ENCODE measurements around the gene TSC22D3.

The TSC22D3 gene

DNA sequence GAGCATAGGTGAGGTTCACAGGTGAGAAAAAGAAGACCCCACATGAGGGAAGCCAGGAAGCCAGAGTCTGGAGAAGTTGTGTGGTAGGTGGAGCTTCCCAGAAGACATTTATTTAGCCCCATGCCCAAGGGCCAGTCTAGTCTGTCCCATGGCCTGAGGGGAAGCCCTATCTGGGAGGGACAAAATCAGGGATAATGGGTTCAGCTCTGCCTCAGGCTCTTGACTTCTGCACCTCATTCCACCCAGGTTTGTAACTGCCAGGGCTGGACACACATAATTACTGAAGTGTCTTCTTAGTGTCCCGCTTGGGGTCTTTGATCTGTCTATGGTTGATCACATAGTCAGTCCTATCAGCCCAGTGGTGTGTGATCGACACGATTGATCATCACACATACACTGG lies 36.0 kb downstream of the TSC22D3 start:
- TF ChIP-seq POLR2AphosphoS5 (IDR thresholded peaks at IDR 0.05; ENCODE audit: low read depth, low read length) (no peak), POLR2A (IDR thresholded peaks at IDR 0.05; ENCODE audit: low read depth, low read length) (no peak), TAF1 (IDR thresholded peaks at IDR 0.05; ENCODE audit: borderline replicate concordance, low read depth, low read length) (no peak)
- FAIRE-seq (no peak), DNase-seq (ENCODE audit: insufficient read length) (no peak)

DNA sequence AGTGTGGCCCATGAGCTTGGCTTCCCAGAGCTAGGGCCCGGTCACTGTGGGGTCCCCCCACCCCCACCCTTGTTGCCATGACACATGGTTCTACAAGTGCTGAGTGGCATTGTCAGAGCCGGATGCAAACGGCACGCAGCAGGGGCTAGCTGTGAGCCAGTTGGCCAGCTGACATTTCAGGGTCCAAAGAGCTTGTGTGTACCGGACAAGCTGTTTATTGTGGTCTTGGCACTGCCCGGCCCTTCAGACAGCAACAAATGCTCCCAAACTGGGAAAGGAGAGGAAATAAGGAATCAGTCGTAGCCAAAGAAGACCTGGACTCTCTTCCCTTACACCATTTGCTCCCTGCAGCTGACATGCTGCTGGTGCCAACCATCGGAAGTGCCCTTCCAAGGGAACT lies 36.8 kb downstream of the TSC22D3 start:
- FAIRE-seq (no peak), DNase-seq (ENCODE audit: insufficient read length) (no peak)
- TF ChIP-seq POLR2A (IDR thresholded peaks at IDR 0.05; ENCODE audit: low read depth, low read length) (no peak), TAF1 (IDR thresholded peaks at IDR 0.05; ENCODE audit: borderline replicate concordance, low read depth, low read length) (no peak), POLR2AphosphoS5 (IDR thresholded peaks at IDR 0.05; ENCODE audit: low read depth, low read length) (no peak)

DNA sequence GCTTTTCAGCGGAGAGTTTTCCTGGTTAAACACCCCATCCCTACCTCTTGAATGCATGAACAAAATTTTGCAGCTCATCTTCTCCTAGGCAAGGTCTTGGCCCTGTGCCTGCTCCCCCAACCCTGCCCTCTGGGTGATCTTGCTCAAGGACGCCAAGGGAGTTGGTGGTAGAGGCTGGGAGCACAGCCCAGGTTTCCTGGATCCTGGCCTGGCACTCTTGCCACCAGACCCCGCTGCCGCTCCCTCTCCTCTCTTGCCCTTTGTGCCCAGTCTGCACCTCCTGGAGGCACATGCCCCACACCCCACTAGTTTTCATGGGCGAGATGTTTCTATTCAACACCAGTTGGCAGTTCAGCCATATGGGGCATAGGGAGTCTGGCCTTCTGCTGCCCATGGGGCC lies 37.3 kb downstream of the TSC22D3 start:
- FAIRE-seq = no peak
- DNase-seq (ENCODE audit: insufficient read length) = no peak
- no peak for TF ChIP-seq POLR2AphosphoS5 (IDR thresholded peaks at IDR 0.05; ENCODE audit: low read depth, low read length)
- no peak for TF ChIP-seq POLR2A (IDR thresholded peaks at IDR 0.05; ENCODE audit: low read depth, low read length)
- no peak for TF ChIP-seq TAF1 (IDR thresholded peaks at IDR 0.05; ENCODE audit: borderline replicate concordance, low read depth, low read length)

DNA sequence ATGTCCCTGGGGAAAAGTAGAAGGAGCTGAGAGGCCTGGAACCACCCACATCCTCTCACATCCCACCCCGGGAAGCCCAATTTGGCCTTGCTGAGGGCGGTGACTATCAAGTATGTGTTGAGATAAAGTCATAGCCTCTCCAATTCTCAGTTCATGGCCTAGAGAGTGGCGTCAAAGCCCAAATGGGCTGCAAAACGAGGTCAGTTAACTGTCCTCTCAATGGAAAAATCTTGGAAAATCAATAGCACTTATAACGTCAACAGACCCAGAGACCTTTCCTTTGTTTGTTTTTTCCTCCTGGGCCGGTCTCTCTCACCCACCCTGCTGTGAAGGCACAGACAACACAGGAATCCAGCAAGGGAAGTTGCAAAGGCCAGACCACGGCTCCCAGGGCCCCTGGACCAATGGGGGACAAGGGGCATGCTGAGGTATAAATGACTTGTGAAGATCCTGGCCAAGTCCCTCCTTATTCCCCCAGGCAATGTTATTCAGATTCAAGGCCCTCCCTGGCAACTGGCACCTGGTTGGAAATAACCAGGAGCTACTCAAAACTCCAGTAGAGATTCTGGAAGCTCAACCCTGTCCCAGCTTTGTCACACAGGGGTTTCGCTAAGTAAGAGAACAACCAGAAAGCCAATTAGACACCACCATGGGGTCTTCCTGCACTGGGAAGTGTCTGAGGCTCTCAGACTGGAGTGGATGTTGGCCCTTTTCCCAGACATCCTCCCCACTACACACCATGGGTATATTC lies 38.6 kb downstream of the TSC22D3 start:
- FAIRE-seq (no peak), DNase-seq (ENCODE audit: insufficient read length) (no peak)
- TF ChIP-seq POLR2A (IDR thresholded peaks at IDR 0.05; ENCODE audit: low read depth, low read length) (no peak), POLR2AphosphoS5 (IDR thresholded peaks at IDR 0.05; ENCODE audit: low read depth, low read length) (no peak), TAF1 (IDR thresholded peaks at IDR 0.05; ENCODE audit: borderline replicate concordance, low read depth, low read length) (no peak)

DNA sequence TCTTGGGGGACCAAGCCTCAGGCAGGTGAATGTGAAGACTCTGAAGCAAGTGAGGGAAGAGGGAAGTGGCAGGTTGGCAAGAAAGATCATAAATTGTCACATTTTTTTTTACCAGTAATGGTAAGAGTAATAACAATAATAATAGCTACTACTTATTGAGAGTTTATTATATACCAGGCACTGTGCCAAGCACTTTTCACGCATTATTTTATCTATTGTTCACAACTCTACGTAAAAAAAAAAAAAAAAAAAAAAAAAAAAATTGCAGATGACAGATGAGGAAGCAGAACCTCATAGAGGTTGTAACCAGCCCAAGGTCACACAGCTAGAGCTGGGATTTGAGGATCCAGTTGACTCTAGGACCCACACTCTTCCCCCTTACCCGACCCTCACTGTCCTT lies 40.9 kb downstream of the TSC22D3 start:
- TF ChIP-seq POLR2A (IDR thresholded peaks at IDR 0.05; ENCODE audit: low read depth, low read length) (no peak), TAF1 (IDR thresholded peaks at IDR 0.05; ENCODE audit: borderline replicate concordance, low read depth, low read length) (no peak), POLR2AphosphoS5 (IDR thresholded peaks at IDR 0.05; ENCODE audit: low read depth, low read length) (no peak)
- FAIRE-seq = no peak

DNA sequence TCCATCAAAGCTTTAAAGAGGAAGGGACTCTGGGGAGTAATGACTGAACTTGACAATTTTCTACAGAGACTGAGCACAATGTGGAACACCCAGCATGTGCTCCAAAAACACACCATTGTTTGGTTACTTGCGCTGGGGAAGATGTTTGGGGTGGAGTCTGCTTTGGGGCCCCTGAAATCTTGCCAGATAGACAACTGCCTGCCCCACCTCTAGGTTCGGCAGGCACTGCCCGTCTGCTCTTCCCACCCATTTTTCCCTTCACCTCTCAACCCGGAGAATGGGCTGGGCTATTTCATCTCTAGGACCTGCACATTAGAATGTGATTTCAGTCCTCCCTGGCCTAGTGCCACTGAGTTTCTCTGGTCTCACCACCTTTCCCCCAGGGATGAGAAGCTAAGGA lies 41.9 kb downstream of the TSC22D3 start:
- FAIRE-seq = no peak
- no peak for TF ChIP-seq POLR2A (IDR thresholded peaks at IDR 0.05; ENCODE audit: low read depth, low read length)
- no peak for DNase-seq (ENCODE audit: insufficient read length)

More for the DNA sequence above, 40.9 kb downstream of the TSC22D3 start:
- DNase-seq (ENCODE audit: insufficient read length) = no peak

DNA sequence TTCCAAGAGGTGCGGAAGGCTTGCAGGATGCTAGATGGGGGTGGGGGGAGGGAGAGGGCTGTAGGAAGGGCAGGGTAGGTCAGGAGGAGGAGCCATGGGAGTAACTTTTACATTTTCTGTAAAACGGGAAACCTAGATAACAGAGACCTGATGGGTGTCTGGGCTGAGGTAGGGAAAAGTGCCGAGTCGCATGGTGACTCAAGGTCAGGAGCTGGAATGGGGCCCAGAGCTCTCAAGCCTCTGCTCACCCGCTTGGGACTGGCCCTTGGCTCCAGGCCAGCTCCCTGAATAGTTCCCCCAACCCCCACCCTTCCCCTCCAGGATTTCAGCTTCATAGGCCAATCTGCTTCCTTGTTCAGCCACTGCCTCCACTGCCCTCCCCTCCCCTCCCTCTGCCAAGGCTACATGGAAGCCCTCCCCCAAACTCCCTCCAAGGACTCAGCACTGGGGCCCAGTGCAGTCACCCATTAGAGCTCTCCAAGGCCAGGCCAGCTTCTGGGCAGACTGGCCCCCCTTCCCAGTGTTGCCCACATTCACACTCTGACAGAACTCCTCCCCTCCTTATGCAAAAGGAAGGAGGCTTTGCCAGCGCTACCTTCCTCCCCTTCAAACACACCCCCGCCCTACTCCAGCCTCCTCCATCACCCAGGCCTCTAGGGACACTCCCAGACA lies 43.6 kb downstream of the TSC22D3 start:
- DNase-seq (ENCODE audit: insufficient read length) (no peak), FAIRE-seq (no peak)
- TF ChIP-seq POLR2AphosphoS5 (IDR thresholded peaks at IDR 0.05; ENCODE audit: low read depth, low read length) (no peak), POLR2A (IDR thresholded peaks at IDR 0.05; ENCODE audit: low read depth, low read length) (no peak), TAF1 (IDR thresholded peaks at IDR 0.05; ENCODE audit: borderline replicate concordance, low read depth, low read length) (no peak)

DNA sequence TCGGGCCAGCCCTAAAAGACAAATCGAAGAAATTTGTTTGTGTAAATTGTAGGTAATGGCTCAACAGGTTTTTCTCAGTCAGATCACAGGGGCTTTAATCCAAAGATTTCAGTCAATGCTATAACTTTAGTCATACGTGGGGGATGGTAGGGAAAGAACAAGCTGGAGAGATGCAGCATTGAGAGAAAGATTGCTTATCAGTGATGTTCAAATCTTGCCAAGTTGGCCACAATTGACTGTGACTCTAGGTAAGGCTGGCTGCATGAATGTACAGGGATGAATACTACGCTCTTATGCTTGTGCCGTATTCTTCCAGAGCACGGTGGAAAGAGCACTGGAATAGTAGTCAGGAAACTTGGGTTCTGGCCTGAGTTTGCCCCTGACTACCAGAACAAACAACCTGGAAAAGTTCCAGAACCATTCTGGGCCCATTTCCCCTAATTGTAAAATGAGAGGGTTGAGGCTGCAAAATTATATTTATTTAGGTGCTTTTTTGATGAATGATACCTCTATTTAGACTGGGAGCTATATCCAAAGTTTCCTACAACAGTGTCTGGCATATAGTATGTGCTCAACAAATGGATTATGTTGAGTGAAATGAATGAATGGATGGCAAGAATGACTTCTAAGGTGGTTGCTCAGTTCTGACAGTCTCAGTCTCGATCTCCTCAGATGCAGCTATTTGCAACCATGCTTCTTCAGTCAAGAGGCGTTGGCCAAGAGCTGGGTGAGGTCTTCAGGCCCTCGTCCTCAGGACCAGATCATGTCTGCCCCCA lies 44.4 kb downstream of the TSC22D3 start:
- FAIRE-seq (no peak), DNase-seq (ENCODE audit: insufficient read length) (no peak)
- no peak for TF ChIP-seq POLR2A (IDR thresholded peaks at IDR 0.05; ENCODE audit: low read depth, low read length)
- no peak for TF ChIP-seq POLR2AphosphoS5 (IDR thresholded peaks at IDR 0.05; ENCODE audit: low read depth, low read length)
- TF ChIP-seq TAF1 (IDR thresholded peaks at IDR 0.05; ENCODE audit: borderline replicate concordance, low read depth, low read length) = no peak

DNA sequence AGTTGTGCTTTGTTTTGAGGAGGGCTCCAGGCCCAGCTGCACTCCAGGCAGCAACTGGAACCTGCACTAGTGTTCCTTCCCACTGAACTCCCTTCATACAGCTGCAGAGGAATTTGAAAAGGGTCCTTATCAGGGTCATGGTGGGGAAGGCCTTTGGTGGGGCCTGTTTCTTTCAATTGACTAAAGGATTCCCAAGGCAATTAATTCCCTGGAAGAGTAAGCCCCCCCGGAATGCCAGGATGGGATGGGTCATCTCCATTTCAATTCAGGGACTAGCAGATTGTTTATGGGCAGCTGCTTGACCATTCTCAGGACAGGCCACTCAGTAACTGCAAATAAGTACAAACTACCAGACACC lies 45.3 kb downstream of the TSC22D3 start:
- TF ChIP-seq TAF1 (IDR thresholded peaks at IDR 0.05; ENCODE audit: borderline replicate concordance, low read depth, low read length) (no peak), POLR2A (IDR thresholded peaks at IDR 0.05; ENCODE audit: low read depth, low read length) (no peak), POLR2AphosphoS5 (IDR thresholded peaks at IDR 0.05; ENCODE audit: low read depth, low read length) (no peak)
- FAIRE-seq = no peak
- no peak for DNase-seq (ENCODE audit: insufficient read length)

DNA sequence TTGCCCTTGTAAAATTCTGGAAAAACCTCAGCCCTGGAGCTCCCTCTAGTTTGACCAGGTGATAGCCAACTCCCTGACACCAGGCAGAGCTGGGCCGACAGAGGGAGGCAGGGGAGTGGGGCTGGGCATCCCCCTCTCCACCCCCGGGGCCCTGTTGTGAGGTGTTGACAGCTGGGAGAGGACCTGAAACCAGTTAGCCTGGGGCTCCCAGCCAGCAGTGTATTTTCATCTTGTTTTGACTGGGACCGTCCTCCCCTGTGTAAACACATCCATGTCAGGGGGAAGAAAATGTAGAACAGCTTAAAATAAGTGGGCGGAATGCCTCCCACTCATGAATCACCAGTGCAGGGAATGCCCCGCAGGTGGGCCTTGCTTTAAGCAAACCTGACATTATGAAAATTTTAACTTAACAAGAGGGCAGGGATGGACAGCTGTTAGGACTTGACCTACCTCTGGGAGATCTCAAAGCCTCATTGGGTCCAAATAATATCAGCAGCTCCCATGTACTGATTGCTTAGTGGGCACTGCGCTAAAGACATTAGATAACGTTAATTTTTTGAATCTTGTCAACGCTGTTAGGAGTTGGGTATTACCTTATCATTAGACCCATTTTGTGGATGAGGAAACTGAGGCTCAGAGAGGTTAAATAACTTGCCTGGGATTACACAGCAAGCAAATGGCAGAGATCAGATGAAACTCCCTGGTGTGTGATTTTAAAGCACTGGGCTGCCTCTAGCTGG lies 45.9 kb downstream of the TSC22D3 start:
- TF ChIP-seq POLR2AphosphoS5 (IDR thresholded peaks at IDR 0.05; ENCODE audit: low read depth, low read length) = no peak
- DNase-seq (ENCODE audit: insufficient read length) = no peak
- no peak for FAIRE-seq

DNA sequence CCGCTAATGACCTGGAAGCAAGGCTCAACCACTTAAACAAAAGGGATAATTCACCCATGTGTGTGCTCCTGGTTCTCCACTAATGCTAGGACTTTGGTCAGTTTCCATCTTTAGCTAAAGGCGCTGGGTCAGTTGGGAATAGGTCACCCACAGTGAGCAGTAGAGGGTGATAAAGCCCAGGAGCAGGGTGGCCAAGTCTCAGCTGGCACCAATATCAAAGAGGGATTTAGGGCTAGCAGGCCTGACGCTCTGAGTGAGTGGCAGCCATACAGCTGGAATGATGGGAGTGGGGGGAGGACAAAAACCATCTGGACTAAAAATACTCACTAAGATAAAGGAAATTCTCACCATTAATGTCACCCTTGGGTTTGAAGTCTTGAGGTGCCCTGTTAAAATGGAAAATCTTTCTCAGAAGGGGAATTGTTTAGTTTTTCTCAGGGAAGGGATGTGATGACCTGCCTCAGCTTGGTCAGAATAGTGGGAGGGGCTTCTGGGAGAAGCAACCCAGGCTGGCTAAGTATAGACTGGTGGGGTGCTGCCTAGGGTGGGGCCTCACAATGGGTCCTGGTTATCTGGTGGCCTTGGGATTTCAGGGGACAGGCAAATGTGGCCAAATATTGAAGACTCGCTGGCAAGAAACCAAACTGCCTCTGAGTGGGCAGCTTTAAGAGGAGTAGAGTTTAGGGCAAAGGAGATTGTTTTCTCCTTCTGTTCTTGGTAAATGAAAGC lies 47.1 kb downstream of the TSC22D3 start:
- FAIRE-seq (no peak), DNase-seq (ENCODE audit: insufficient read length) (no peak)
- no peak for TF ChIP-seq POLR2AphosphoS5 (IDR thresholded peaks at IDR 0.05; ENCODE audit: low read depth, low read length)
- TF ChIP-seq TAF1 (IDR thresholded peaks at IDR 0.05; ENCODE audit: borderline replicate concordance, low read depth, low read length) = no peak
- no peak for TF ChIP-seq POLR2A (IDR thresholded peaks at IDR 0.05; ENCODE audit: low read depth, low read length)
